Activated CD4-positive, alpha-beta memory T cell treated with anti-CD3 and anti-CD28 coated beads for 36 hours (primary cell): ENCODE measurements around the gene FRMD1. TPM values are rescaled to one million over a fixed set of nuclear protein-coding genes. Genes with fewer than 3 reads are reported as not detected.

ENCODE experiments used
- total RNA-seq, 2 experiments: library from RNA; stranded (reverse); gene quantifications; one replicate each; pipeline ENCODE4 v1.2.3, GENCODE V29; 2021

The FRMD1 gene
- total RNA-seq, 2 experiments from 2014 or later: not detected

Other genes with a start within 250 kb of the FRMD1 start
- not detected for gene KIF25, start 81.5 kb downstream of the FRMD1 start, total RNA-seq
- gene DACT2, start 240.6 kb upstream of the FRMD1 start, total RNA-seq: not detected